CD4-positive, alpha-beta T cell treated with Interleukin-15 for 1 hour (primary cell): Measurements from ENCODE around the gene UBE2E3.
"Not testable (repeated sequence)": the region's sequence is repeated elsewhere in the genome, so short reads cannot be mapped to it uniquely, and the experiment has no call there.

ENCODE experiments used
- DNase-seq: peaks from one replicate; pipeline ENCODE4 v3.0.0-alpha.2; 2020

UBE2E3 gene

GRCh38 chr2:181037922-181038321 lies 57.5 kb downstream of the UBE2E3 start:
- DNase-seq = no peak

- no peak for DNase-seq
Observed at GRCh38 chr2:181038796-181039195, 58.4 kb downstream of the UBE2E3 start.

GRCh38 chr2:181040839-181041238 lies 60.4 kb downstream of the UBE2E3 start:
- not testable (repeated sequence) for DNase-seq

GRCh38 chr2:181041661-181042060 lies 61.3 kb downstream of the UBE2E3 start:
- no peak for DNase-seq

- DNase-seq = no peak
Observed at GRCh38 chr2:181042706-181043105, 62.3 kb downstream of the UBE2E3 start.

GRCh38 chr2:181046833-181047232 lies 66.4 kb downstream of the UBE2E3 start:
- DNase-seq = no peak

GRCh38 chr2:181047829-181048228 lies 67.4 kb downstream of the UBE2E3 start:
- DNase-seq = no peak

- no peak for DNase-seq
Observed at GRCh38 chr2:181051861-181052522, 71.6 kb downstream of the UBE2E3 start.

- DNase-seq = no peak
Observed at GRCh38 chr2:181052523-181052891, 72.1 kb downstream of the UBE2E3 start.

GRCh38 chr2:181054256-181054655 lies 73.9 kb downstream of the UBE2E3 start:
- no peak for DNase-seq

- no peak for DNase-seq
Observed at GRCh38 chr2:181054843-181055242, 74.4 kb downstream of the UBE2E3 start.

GRCh38 chr2:181058378-181059269 lies 78.2 kb downstream of the UBE2E3 start:
- no peak for DNase-seq

- no peak for DNase-seq
Observed at GRCh38 chr2:181063696-181064095, 83.3 kb downstream of the UBE2E3 start.

GRCh38 chr2:181065458-181065857 lies 85.1 kb downstream of the UBE2E3 start:
- no peak for DNase-seq

GRCh38 chr2:181066333-181066732 lies 85.9 kb downstream of the UBE2E3 start:
- no peak for DNase-seq

- DNase-seq = no peak
Observed at GRCh38 chr2:181070119-181070835, 89.9 kb downstream of the UBE2E3 start.

GRCh38 chr2:181070836-181071200 lies 90.4 kb downstream of the UBE2E3 start:
- DNase-seq = no peak

- no peak for DNase-seq
Observed at GRCh38 chr2:181072486-181073235, 92.3 kb downstream of the UBE2E3 start.

- no peak for DNase-seq
Observed at GRCh38 chr2:181073896-181074295, 93.5 kb downstream of the UBE2E3 start.

GRCh38 chr2:181074457-181074856 lies 94.1 kb downstream of the UBE2E3 start:
- DNase-seq = no peak

- no peak for DNase-seq
Observed at GRCh38 chr2:181076658-181077057, 96.3 kb downstream of the UBE2E3 start.

GRCh38 chr2:181077128-181077709 lies 96.8 kb downstream of the UBE2E3 start:
- DNase-seq = no peak

- DNase-seq = no peak
Observed at GRCh38 chr2:181083140-181083539, 102.7 kb downstream of the UBE2E3 start.
